Transverse colon (tissue), 4 donors: ENCODE data around the gene HNRNPL. TPM values are rescaled to one million over a fixed set of nuclear protein-coding genes. Genes with fewer than 3 reads are reported as not detected.

ENCODE experiments used
- DNase-seq: peaks from one replicate; pipeline ENCODE4 v3.0.0-alpha.2; 2019
- H3K27ac ChIP-seq, 4 donors: fragments of 200-600 bp; sonication (generic); 2 replicates each; pipeline ENCODE4 v1.5.1; 2016 to 2018; ENCODE audit warnings: inconsistent platforms in 4 of 4
- H3K27me3 ChIP-seq: fragments of 200-600 bp; sonication (generic); 2 replicates; pipeline ENCODE4 v1.5.1; 2017; ENCODE audit warnings: inconsistent platforms
- H3K36me3 ChIP-seq, 4 donors: fragments of 200-600 bp; sonication (generic); 2 replicates each; pipeline ENCODE4 v1.5.1; 2017 to 2019; ENCODE audit warnings: inconsistent platforms in 4 of 4
- H3K4me1 ChIP-seq, 4 donors: fragments of 200-600 bp; sonication (generic); 2 replicates each; pipeline ENCODE4 v1.5.1; 2017 to 2020; ENCODE audit warnings: inconsistent platforms in 4 of 4
- H3K4me3 ChIP-seq, 4 donors: fragments of 200-600 bp; sonication (generic); 1 replicate in 1 of 4; 2 replicates in 3 of 4; pipeline versions ENCODE4 v1.5.1 to v1.6.1; 2017 to 2019; ENCODE audit warnings: inconsistent platforms in 4 of 4
- H3K9me3 ChIP-seq, 2 donors: fragments of 200-600 bp; sonication (generic); 2 replicates each; pipeline ENCODE4 v1.5.1; 2017 to 2019; ENCODE audit warnings: inconsistent platforms in 2 of 2
- EP300 ChIP-seq: sonication (generic); formaldehyde crosslinking; IDR thresholded peaks from one replicate; pipeline ENCODE4 v1.6.1; 2017; ENCODE audit warnings: antibody characterized with exemption, low read depth
- POLR2A ChIP-seq: fragments of 450-650 bp; IDR thresholded peaks from one replicate; pipeline ENCODE4 v1.6.1; 2016; ENCODE audit warnings: antibody characterized with exemption, mild to moderate bottlenecking, moderate library complexity
- POLR2AphosphoS5 ChIP-seq, 3 donors: sonication (generic); formaldehyde crosslinking; IDR thresholded peaks; one replicate each; pipeline ENCODE4 v1.6.1; 2016; ENCODE audit warnings: antibody characterized with exemption in 3 of 3
- WGBS, 2 donors: methylation state at CpG; one replicate each; pipeline ENCODE4 v1.1.5; 2018; ENCODE audit warnings: low coverage in 1 of 2; 5-methylcytosine and 5-hydroxymethylcytosine counted together
- in situ Hi-C, 4 donors: fragments of 200-750 bp; cut with MboI; loops; one replicate each; pipeline versions ENCODE4 v1.15.0 to v1.15.1; 2017; ENCODE audit warnings: low sequenced_read_pairs in 3 of 4, low pct_ligation_motif_present in 1 of 4, low pct_unique_long_range_greater_than_20kb in 1 of 4
- intact Hi-C: fragments of 100-400 bp; cut with DNase I; formaldehyde crosslinking; loops from one replicate; pipeline ENCODE4 v1.15.1; 2023; ENCODE audit warnings: low total_unique reads
- total RNA-seq, 4 donors: library from RNA; depleted of rRNA; stranded (reverse); fragments of >200 nt; gene quantifications; one replicate each; pipeline ENCODE4 v1.1.0, GENCODE V29; 2016
- TF ChIP-seq, protein P1 (sequence below), 5 experiments: fragments of 200-600 bp in 3 of 5; fragments of 450-650 bp in 2 of 5; sonication (generic) in 3 of 5; IDR thresholded peaks; 1 replicate in 2 of 5; 2 replicates in 3 of 5; pipeline ENCODE4 v1.5.1; 2016 to 2017; ENCODE audit warnings: antibody characterized with exemption in 5 of 5, inconsistent platforms in 3 of 5, mild to moderate bottlenecking in 2 of 5, moderate library complexity in 1 of 5

The HNRNPL gene
- total RNA-seq, 4 donors from 2014 or later = 139 to 200 (median 174) TPM

GRCh38 chr19:38892841-38893240 lies 43.1 kb upstream of the HNRNPL start:
- WGBS, 2 donors = 60 to 86% methylated on average over 1 to 5 of the region's 5 CpGs
- DNase-seq = no peak
- intact Hi-C loops = no loop called here
- peaks cover 0 to 20% (median 8%) of the 10 kb centered on the region in 4 donors for H3K36me3 ChIP-seq
- H3K4me1 ChIP-seq = peaks cover 0 to 1% (median under 1%) of the 10 kb centered on the region in 4 donors
- in situ Hi-C loops = loop anchor here in 1 of 4 donors (10.0 kb wide), 1 partner anchor 148 kb away; the partner anchor contains the start of gene CAPN12
- no peak overlapping the region for H3K4me3 ChIP-seq
- H3K27ac ChIP-seq = no peak overlapping the region
- H3K9me3 ChIP-seq = no peaks in the 10 kb centered on the region
- no peaks in the 10 kb centered on the region for H3K27me3 ChIP-seq
- no peak for TF ChIP-seq EP300
- TF ChIP-seq POLR2A = no peak
- TF ChIP-seq, protein P1, sequence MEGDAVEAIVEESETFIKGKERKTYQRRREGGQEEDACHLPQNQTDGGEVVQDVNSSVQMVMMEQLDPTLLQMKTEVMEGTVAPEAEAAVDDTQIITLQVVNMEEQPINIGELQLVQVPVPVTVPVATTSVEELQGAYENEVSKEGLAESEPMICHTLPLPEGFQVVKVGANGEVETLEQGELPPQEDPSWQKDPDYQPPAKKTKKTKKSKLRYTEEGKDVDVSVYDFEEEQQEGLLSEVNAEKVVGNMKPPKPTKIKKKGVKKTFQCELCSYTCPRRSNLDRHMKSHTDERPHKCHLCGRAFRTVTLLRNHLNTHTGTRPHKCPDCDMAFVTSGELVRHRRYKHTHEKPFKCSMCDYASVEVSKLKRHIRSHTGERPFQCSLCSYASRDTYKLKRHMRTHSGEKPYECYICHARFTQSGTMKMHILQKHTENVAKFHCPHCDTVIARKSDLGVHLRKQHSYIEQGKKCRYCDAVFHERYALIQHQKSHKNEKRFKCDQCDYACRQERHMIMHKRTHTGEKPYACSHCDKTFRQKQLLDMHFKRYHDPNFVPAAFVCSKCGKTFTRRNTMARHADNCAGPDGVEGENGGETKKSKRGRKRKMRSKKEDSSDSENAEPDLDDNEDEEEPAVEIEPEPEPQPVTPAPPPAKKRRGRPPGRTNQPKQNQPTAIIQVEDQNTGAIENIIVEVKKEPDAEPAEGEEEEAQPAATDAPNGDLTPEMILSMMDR (IDR thresholded peaks at IDR 0.05) = no peak
- TF ChIP-seq POLR2AphosphoS5 (IDR thresholded peaks at IDR 0.05) = no peak

DNA sequence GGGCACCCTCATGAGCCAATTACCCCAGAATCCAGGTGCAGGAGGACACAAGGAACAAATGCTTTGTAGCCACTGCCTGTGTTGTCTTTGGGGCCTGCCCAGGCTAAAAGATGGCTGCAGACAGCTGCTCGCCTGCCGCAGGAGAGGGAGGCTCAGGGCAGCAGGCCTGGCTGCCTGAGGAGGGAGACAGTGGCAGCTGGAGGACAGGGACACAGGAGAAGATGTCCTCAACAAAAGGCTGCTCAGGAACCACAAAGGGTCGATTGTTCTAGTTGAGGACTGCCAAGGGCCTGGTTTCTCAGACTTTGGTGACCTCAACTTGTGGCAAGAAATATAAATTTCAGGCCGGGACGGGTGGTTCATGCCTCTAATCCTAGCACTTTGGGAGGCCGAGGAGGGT lies 42.0 kb upstream of the HNRNPL start:
- no peaks in the 10 kb centered on the region for H3K4me1 ChIP-seq
- no peak for DNase-seq
- TF ChIP-seq, protein P1 (IDR thresholded peaks at IDR 0.05) = no peak
- no peak overlapping the region for H3K4me3 ChIP-seq
- H3K36me3 ChIP-seq = peaks cover 0 to 20% (median 8%) of the 10 kb centered on the region in 4 donors
- in situ Hi-C loops (loop anchor here in 1 of 4 donors (10.0 kb wide), 1 partner anchor 147 kb away; the partner anchor contains the start of gene CAPN12), intact Hi-C loops (no loop called here)
- H3K9me3 ChIP-seq = no peaks in the 10 kb centered on the region
- no peak overlapping the region for H3K27ac ChIP-seq
- 91% methylated on average over 6 of the region's 6 CpGs; no CpG with 5 or more reads in 1 of the 2 donors for WGBS, 2 donors
- H3K27me3 ChIP-seq = no peaks in the 10 kb centered on the region

- Histone ChIP-seq H3K4me3 (no peak overlapping the region), H3K4me1 (no peaks in the 10 kb centered on the region), H3K27me3 (no peaks in the 10 kb centered on the region), H3K27ac (no peak overlapping the region), H3K9me3 (no peaks in the 10 kb centered on the region), H3K36me3 (peaks cover 0 to 20% (median 8%) of the 10 kb centered on the region in 4 donors)
- in situ Hi-C loops = loop anchor here in 1 of 4 donors (10.0 kb wide), 1 partner anchor 146 kb away; the partner anchor contains the start of gene CAPN12
- no peak for DNase-seq
- intact Hi-C loops = no loop called here
- TF ChIP-seq POLR2A (no peak), POLR2AphosphoS5 (IDR thresholded peaks at IDR 0.05) (no peak), EP300 (no peak)
- TF ChIP-seq, protein P1 (IDR thresholded peaks at IDR 0.05) = no peak
Measured at GRCh38 chr19:38890686-38891085, 40.9 kb upstream of the HNRNPL start.

DNA sequence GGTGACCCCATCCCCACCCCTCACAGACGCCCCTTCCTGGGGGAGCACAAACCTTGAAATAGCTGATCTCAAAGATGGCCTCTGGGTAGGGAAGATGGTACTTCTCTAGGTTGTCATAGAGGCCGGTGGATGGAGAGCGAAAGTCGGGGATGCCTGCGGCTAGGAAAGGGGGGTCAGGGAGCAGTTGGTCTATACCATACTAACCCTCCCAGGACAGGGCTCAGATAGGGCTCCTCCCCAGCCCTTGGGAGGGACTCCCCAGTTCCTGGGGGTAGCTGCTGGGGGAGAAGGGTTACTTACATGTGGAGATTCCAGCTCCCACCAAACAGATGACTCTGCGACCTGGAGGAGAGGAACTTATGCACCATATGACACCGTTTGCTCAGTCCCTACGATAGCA lies 40.0 kb upstream of the HNRNPL start:
- H3K4me3 ChIP-seq = no peak overlapping the region
- H3K27me3 ChIP-seq = no peaks in the 10 kb centered on the region
- peaks cover 0 to 20% (median 8%) of the 10 kb centered on the region in 4 donors for H3K36me3 ChIP-seq
- WGBS, 2 donors = 94% methylated on average over 8 of the region's 8 CpGs; no CpG with 5 or more reads in 1 of the 2 donors
- no peaks in the 10 kb centered on the region for H3K9me3 ChIP-seq
- H3K27ac ChIP-seq = no peak overlapping the region
- TF ChIP-seq EP300 = no peak
- no peak for TF ChIP-seq POLR2AphosphoS5 (IDR thresholded peaks at IDR 0.05)
- TF ChIP-seq, protein P1 (IDR thresholded peaks at IDR 0.05) = no peak
- no peak for TF ChIP-seq POLR2A
- intact Hi-C loops = no loop called here
- no peaks in the 10 kb centered on the region for H3K4me1 ChIP-seq
- DNase-seq = no peak
- in situ Hi-C loops = loop anchor here in 1 of 4 donors (10.0 kb wide), 1 partner anchor 145 kb away; the partner anchor contains the start of gene CAPN12
